Measurements from ENCODE around the gene MFSD6L.

GRCh38 chr17:8818047-8818446 is 18.9 kb upstream of the MFSD6L start:
- no peak for TF ChIP-seq SIN3A (IDR thresholded peaks at IDR 0.05; ENCODE audit: borderline replicate concordance, low read depth, low read length)
- TF ChIP-seq NFYB (CRISPR knock-in tag; IDR thresholded peaks at IDR 0.05): no peak
- TF ChIP-seq ELF4 (CRISPR knock-in tag; IDR thresholded peaks at IDR 0.05; ENCODE audit: borderline replicate concordance): no peak
- no peak for TF ChIP-seq CTCF (CRISPR knock-in tag; IDR thresholded peaks at IDR 0.05)
- TF ChIP-seq MEF2D (CRISPR knock-in tag; IDR thresholded peaks at IDR 0.05): no peak
- TF ChIP-seq PATZ1 (CRISPR knock-in tag; IDR thresholded peaks at IDR 0.05): no peak
- TF ChIP-seq ZNF318 (CRISPR knock-in tag; IDR thresholded peaks at IDR 0.05): no peak
- TF ChIP-seq ZNF329 (CRISPR knock-in tag; IDR thresholded peaks at IDR 0.05; ENCODE audit: low read depth): no peak
